ENCODE measurements around the gene ZFR.
"Not testable (repeated sequence)": the region's sequence is repeated elsewhere in the genome, so short reads cannot be mapped to it uniquely, and the experiment has no call there.

Gene ZFR

GRCh38 chr5:32355686-32356085, 88.9 kb downstream of the ZFR start:
- DNase-seq: no peak

DNA sequence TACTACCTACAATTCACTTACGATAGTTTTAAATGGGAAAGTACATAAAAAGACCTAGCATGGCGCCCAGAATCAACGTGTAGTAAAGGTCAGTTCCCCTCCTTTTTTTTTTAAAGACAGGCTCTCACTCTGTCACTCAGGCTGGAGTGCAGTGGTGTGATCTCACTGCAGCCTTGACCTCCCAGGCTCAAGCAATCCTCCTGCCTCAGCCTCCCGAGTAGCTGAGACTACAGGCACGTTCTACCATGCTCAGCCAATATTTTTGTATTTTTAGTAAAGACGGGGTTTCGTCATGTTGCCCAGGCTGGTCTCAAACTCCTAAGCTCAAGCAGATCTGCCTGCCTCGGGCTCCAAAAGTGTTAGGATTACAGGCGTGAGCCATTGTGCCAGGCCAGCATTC, 91.1 kb downstream of the ZFR start:
- no peak for DNase-seq

DNA sequence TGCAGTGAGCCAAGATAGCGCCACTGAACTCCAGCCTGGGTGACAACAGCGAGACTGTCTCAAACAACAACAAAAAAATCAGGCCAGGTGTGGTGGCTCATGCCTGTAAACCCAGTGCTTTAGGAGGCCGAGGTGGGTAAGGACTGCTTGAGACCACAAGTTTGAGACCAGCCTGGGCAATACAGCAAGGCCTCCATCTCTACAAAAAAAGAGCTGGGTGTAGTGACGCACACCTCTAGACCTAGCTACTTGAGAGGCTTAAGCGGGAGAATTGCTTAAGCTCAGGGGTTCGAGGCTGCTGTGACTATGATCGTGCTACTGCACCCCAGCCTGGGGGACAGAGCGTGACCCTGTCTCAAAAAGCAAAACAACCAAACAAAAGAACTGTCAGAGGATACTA, 91.9 kb downstream of the ZFR start:
- no peak for DNase-seq

DNA sequence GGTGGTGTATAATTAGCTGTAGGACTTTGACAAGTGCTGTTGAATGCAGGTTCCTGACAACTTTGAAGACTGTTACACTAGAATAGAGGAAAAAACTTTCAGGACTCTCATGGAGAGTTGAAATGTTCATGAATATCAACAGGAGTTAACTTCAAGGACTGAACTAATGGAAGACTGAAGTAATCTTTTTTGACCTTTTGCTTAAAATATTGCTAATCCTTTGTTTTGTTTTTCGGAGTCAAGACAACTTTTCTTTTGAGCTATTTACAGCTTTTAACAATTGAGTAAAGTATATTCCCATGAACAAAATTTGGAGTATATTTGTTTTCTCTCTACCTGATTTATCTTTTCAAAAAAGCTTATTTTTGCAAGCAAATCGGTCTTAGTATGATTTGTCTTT, 97.7 kb downstream of the ZFR start:
- no peak for DNase-seq

DNA sequence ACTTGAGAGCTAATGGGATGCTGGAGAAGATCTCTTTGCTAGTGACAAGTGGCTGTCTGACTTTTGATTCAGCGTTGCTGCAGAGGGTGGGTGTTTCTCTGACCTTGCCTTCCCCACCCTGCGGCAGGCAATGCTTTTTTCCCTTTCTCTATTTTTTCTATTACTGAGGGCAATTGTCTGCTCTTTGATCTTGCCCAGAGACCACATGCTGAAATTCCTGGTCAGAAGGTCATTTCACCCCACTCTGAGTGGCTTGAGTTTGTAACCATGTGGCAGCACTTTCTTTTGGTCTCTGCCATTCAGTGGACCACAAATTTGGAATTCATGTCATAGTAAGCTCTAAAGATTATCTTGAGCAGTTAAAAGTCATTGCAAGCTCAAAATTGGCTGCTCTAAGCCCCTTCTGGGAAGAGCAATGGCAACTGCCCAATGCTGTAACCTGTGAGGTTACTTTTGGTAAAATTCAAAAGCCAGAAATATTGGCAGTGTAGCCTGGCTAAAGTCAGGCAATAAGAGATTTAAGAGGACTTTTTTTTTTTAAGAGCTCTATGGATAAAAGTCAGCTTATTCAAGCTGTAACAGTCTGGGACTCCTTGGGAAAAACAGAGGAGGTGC, 101.4 kb downstream of the ZFR start:
- no peak for DNase-seq

DNA sequence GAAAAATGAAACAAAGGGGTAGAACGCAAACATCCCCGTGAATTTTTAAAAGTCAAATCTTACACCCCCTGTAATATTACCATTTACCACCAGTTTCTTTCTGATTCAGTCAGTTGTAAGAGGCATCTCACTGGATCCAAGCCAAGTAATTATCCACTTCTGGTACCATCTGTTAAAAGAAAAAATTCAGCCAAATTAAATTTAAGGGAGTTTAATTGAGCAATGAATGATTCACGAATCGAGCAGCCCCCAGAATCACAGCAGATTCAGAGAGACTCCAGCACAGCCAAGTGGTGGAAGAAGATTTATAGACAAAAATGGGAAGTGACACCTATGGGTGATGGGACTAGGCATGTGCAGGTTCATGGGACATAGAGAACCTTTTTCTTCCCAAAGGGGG, 101.9 kb downstream of the ZFR start:
- no peak for DNase-seq

DNA sequence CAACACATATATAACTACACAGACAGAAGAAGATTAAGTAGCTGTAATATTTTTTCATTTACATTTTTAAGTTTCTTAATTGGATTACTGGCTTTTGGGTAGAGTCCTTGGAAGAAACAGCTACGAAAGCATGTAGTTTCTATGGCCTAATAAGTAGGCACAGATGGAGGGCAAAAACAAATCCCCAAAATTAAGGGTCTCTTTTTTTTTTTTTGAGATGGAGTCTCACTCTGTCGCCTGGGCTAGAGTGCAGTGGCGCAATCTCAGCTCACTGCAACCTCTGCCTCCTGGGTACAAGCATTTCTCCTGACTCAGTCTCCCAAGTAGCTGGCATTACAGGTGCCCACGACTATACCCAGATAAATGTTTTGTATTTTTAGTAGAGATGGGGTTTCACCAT, 104.7 kb downstream of the ZFR start:
- DNase-seq: no peak

DNA sequence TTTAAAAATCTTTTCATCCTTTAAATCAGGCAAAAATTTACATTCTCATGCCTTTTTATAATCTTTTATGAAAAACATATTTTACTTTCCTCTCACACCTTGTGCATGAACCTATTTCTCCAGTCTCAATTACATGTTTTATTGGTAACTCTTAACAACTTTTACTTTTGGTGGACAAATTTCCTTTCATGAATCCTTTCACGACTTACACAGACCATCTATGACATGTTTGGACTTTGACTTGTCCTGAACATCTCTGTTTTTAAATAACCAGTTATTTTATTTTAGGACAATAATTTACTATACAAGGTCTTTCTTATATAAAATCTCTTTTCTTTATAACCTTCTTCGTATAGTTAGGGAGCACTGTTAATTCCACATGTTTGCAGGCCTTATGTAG, 105.3 kb downstream of the ZFR start:
- DNase-seq: no peak

- DNase-seq: no peak
Measured at GRCh38 chr5:32332966-32333365, 111.6 kb downstream of the ZFR start.

GRCh38 chr5:32332361-32332760, 112.2 kb downstream of the ZFR start:
- DNase-seq: no peak

GRCh38 chr5:32331935-32332274, 112.6 kb downstream of the ZFR start:
- no peak for DNase-seq

- no peak for DNase-seq
Measured at GRCh38 chr5:32331217-32331934, 113.2 kb downstream of the ZFR start.

GRCh38 chr5:32330126-32330971, 114.2 kb downstream of the ZFR start:
- no peak for DNase-seq

- DNase-seq: peak in 3 of 4 experiments; percentile 4 to 17 (median 13)
Measured at GRCh38 chr5:32329395-32329834, 115.1 kb downstream of the ZFR start.

- DNase-seq: no peak
Measured at GRCh38 chr5:32326216-32326772, 118.2 kb downstream of the ZFR start.

DNA sequence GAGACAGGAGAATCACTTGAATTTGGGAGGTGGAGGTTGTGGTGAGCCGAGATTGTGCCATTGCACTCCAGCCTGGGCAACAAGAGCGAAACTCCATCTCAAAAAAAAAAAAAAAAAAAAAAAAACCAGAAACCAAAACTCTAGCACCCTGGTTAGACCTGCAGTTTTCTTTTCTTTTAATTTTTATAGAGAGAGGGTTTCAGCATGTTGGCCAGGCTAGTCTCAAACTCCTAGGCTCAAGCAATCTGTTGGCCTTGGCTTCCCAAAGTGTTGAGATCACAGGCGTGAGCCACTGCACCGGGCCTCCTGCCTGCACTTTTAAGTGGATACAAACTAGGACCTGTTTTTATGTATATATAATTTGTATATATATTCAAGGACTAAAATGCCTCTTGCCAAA, 118.9 kb downstream of the ZFR start:
- no peak for DNase-seq

- no peak for DNase-seq
Measured at GRCh38 chr5:32325062-32325461, 119.5 kb downstream of the ZFR start.

DNA sequence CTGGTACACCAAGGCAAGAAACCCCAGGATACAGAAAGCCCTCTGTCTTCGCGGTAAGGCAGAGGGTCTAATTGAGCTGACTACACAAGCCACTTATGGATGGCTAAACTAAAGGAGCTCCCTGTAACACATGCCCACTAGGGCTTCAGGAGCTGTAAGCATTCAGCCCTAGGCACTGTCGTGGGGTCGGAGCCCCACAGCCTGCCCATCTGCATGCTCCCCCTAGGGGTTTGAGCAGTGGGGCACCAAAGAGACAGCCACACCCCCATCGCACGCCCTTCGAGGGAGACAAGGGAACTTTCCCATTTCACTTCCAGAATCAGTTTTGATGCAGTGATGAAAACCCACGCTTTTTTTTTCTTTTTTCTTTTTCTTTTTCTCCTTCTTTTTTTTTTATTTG, 120.8 kb downstream of the ZFR start:
- DNase-seq: no peak

GRCh38 chr5:32322882-32323281, 121.7 kb downstream of the ZFR start:
- no peak for DNase-seq

GRCh38 chr5:32321787-32322186, 122.8 kb downstream of the ZFR start:
- DNase-seq: not testable (repeated sequence)

GRCh38 chr5:32320576-32320975, 124.0 kb downstream of the ZFR start:
- DNase-seq: no peak

DNA sequence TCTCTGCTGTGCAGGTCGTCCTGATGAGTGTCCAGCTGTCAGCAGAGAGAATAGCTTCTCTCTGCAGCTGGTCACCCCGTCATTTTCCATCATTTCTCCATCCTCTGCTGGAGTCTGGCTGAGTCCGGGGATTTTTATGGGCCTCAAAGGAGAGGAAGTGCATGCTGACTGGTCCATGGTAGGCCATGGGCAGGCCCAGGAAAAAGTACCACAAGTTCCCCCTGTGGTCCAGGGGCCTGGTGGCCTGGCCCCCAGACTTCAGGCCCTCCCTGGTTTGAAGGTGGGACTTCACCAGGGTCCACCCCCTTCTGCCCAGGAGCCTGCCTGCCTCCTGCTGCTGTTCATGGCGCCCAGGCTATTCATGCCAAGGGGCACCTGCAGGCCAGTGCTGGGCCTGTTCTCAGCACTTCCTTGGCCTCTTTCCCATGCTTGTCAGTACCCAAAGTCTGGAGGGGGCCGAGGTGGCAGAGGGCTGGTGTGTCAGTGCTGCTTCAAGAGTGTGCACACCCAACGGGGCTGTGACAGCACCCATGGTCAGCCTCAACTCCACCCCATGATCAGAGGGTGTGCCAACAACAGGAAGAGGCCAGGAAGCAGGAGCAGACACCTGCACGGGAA, 124.5 kb downstream of the ZFR start:
- DNase-seq: no peak

- DNase-seq: no peak
Measured at GRCh38 chr5:32319392-32319791, 125.1 kb downstream of the ZFR start.
